Lower lobe of right lung (tissue), 2 donors: ENCODE data around the gene P2RX6. TPM values are rescaled to one million over a fixed set of nuclear protein-coding genes. Genes with fewer than 3 reads are reported as not detected.
A peak's percentile ranks its signal among the peaks of the same experiment; 100 is the strongest.

Experiments used
- ATAC-seq, 2 donors: fragments of 200-7000 bp; cut with Tn5 transposase; one replicate each; pipeline ENCODE4 v1.9.1; 2020 to 2022; ENCODE audit warnings: mild to moderate bottlenecking in 2 of 2, moderate library complexity in 2 of 2
- DNase-seq: peaks from one replicate; pipeline ENCODE4 v3.0.0-alpha.2; 2020
- H3K27ac ChIP-seq: fragments of 200-600 bp; one replicate; pipeline ENCODE4 v1.8.0; 2022
- H3K27me3 ChIP-seq: fragments of 200-600 bp; one replicate; pipeline ENCODE4 v1.8.0; 2022; ENCODE audit warnings: low read depth
- H3K36me3 ChIP-seq: fragments of 200-600 bp; one replicate; pipeline ENCODE4 v1.8.0; 2022; ENCODE audit warnings: mild to moderate bottlenecking
- H3K4me1 ChIP-seq: fragments of 200-600 bp; one replicate; pipeline ENCODE4 v1.8.0; 2022
- H3K4me3 ChIP-seq: fragments of 200-600 bp; one replicate; pipeline ENCODE4 v1.8.0; 2022; ENCODE audit warnings: mild to moderate bottlenecking
- H3K9me3 ChIP-seq: fragments of 200-600 bp; one replicate; pipeline ENCODE4 v1.8.0; 2022
- CTCF ChIP-seq: fragments of 200-600 bp; IDR thresholded peaks from one replicate; pipeline ENCODE4 v1.8.0; 2022; ENCODE audit warnings: antibody characterized with exemption, mild to moderate bottlenecking
- intact Hi-C: fragments of 100-400 bp; cut with DNase I; formaldehyde crosslinking; loops from one replicate; pipeline ENCODE4 v1.11.0; 2022
- total RNA-seq: library from RNA; stranded (reverse); fragmentation: NEBNext Ultra II Directional; extraction: Animal tissue kit (Norgen Biotek cat#: 25700); gene quantifications from one replicate; pipeline ENCODE4 v1.2.1, GENCODE V29; 2021
- donor health status: DM: no; HTN: yes; CAD: no; lungs with severe emphysema.

The P2RX6 gene
- total RNA-seq, 1 donor from 2014 or later, result 2.1 TPM

- peak; percentile 93 to 95 for ATAC-seq
- peak; percentile 90 for DNase-seq
- Histone ChIP-seq H3K4me1 (peaks cover 33% of the 10 kb centered on the region), H3K36me3 (peaks cover 20% of the 10 kb centered on the region), H3K27me3 (no peaks in the 10 kb centered on the region), H3K27ac (peak within 1 kb of the TSS; percentile 92), H3K9me3 (peaks cover 4% of the 10 kb centered on the region), H3K4me3 (peak within 1 kb of the TSS; percentile 90)
- intact Hi-C loops, result no loop called here
- peak; percentile 59 for TF ChIP-seq CTCF
Measured at GRCh38 chr22:20981787-20982562, 33.0 kb upstream of the P2RX6 start, which contains the start of gene LZTR1. LZTR1 (plus strand) TSS chr22:20982297; CDS start chr22:20982372, 75 bp downstream.

GRCh38 chr22:20982563-20982882 is 32.4 kb upstream of the P2RX6 start:
- ATAC-seq, result peak; percentile 14 to 30
- H3K9me3 ChIP-seq, result peaks cover 4% of the 10 kb centered on the region
- H3K27ac ChIP-seq, result peak overlapping the region; percentile 92
- no peak for DNase-seq
- peaks cover 26% of the 10 kb centered on the region for H3K36me3 ChIP-seq
- peaks cover 33% of the 10 kb centered on the region for H3K4me1 ChIP-seq
- no peaks in the 10 kb centered on the region for H3K27me3 ChIP-seq
- intact Hi-C loops, result no loop called here
- peak overlapping the region; percentile 90 for H3K4me3 ChIP-seq
- TF ChIP-seq CTCF, result no peak

GRCh38 chr22:20983081-20983771 is 31.7 kb upstream of the P2RX6 start:
- no peak for TF ChIP-seq CTCF
- intact Hi-C loops, result no loop called here
- H3K9me3 ChIP-seq, result peaks cover 4% of the 10 kb centered on the region

GRCh38 chr22:20985720-20986119 is 29.2 kb upstream of the P2RX6 start:
- TF ChIP-seq CTCF, result no peak
- Histone ChIP-seq H3K36me3 (peaks cover 47% of the 10 kb centered on the region), H3K4me3 (no peak overlapping the region), H3K27ac (no peak overlapping the region), H3K9me3 (no peaks in the 10 kb centered on the region), H3K4me1 (peaks cover 19% of the 10 kb centered on the region), H3K27me3 (no peaks in the 10 kb centered on the region)
- no peak for DNase-seq
- intact Hi-C loops, result no loop called here
- no peak for ATAC-seq

More at GRCh38 chr22:20983081-20983771, 31.7 kb upstream of the P2RX6 start:
- H3K4me3 ChIP-seq, result peak overlapping the region; percentile 90
- DNase-seq (no peak), ATAC-seq (no peak)
- no peaks in the 10 kb centered on the region for H3K27me3 ChIP-seq
- H3K4me1 ChIP-seq, result peaks cover 33% of the 10 kb centered on the region
- peak overlapping the region; percentile 92 for H3K27ac ChIP-seq
- peaks cover 33% of the 10 kb centered on the region for H3K36me3 ChIP-seq

GRCh38 chr22:20986365-20986764 is 28.6 kb upstream of the P2RX6 start:
- Histone ChIP-seq H3K4me3 (no peak overlapping the region), H3K36me3 (peaks cover 54% of the 10 kb centered on the region), H3K4me1 (peaks cover 12% of the 10 kb centered on the region), H3K27ac (no peak overlapping the region), H3K27me3 (no peaks in the 10 kb centered on the region), H3K9me3 (no peaks in the 10 kb centered on the region)
- no peak for TF ChIP-seq CTCF
- no peak for DNase-seq
- intact Hi-C loops, result no loop called here
- no peak for ATAC-seq
